Articular chondrocyte of knee joint (primary cell): ENCODE data around the gene RAX. TPM values are rescaled to one million over a fixed set of nuclear protein-coding genes. Genes with fewer than 3 reads are reported as not detected.

Experiments used
- total RNA-seq: library from RNA; depleted of rRNA; stranded (reverse); fragments of >200 nt; gene quantifications from 2 replicates; pipeline ENCODE4 v1.2.3, GENCODE V29; 2012

RAX gene
- not detected in 2 replicates for total RNA-seq

GRCh38 chr18:59272891-59273758 is at the start of gene RAX:
Gene RAX, minus strand, starts transcription at chr18:59273454. Its CDS starts 248 bp downstream, at chr18:59273206.

GRCh38 chr18:59318460-59319050 is 45.3 kb upstream of the RAX start, which contains the start of gene CPLX4:
Gene CPLX4, minus strand, starts transcription at chr18:59318649. Its CDS starts 187 bp downstream, at chr18:59318462.

GRCh38 chr18:59219672-59220163 is 53.5 kb downstream of the RAX start, which contains the start of gene GRP:
Gene GRP, plus strand, starts transcription at chr18:59220158. Its CDS starts 108 bp downstream, at chr18:59220266.

Other genes with a start within 250 kb of the RAX start
- gene SEC11C, start 133.6 kb downstream of the RAX start, total RNA-seq, result 17.2 and 17.4 TPM in 2 replicates
- gene GRP, start 53.3 kb downstream of the RAX start, total RNA-seq, result not detected in 2 replicates
- not detected in 2 replicates for gene CPLX4, start 45.2 kb upstream of the RAX start, total RNA-seq
- 300 and 355 TPM in 2 replicates for gene LMAN1, start 85.8 kb upstream of the RAX start, total RNA-seq